NCI-H345 (cell line): ENCODE measurements around the gene GNG12.
"Not testable (repeated sequence)": the region's sequence is repeated elsewhere in the genome, so short reads cannot be mapped to it uniquely, and the experiment has no call there.

Source experiments
- DNase-seq: peaks from one replicate; lab custom pipeline; 2025; lab: John Stamatoyannopoulos, UW

Gene GNG12

GRCh38 chr1:67733681-67734322 lies 99.5 kb downstream of the GNG12 start:
- no peak for DNase-seq

DNA sequence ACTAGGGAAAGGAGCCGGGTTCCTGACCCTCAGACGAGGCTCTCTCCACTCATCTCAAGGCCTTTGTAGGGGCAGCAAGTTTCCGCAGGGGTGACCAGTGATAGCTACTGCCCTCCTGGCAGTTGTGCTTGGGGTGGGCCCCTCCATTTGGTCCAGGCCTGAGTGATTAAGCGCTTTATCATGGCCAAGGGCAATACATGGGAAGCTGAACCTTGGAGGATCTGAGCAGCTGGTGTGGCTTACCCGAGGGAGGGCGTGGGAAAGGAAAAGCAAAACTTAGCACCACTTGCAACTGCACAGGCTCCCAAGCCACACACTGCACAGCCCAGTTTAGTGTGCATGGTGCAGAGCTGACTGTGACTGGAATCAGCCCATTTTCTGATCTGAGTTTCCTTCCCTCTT lies 100.5 kb downstream of the GNG12 start:
- DNase-seq, result no peak

DNA sequence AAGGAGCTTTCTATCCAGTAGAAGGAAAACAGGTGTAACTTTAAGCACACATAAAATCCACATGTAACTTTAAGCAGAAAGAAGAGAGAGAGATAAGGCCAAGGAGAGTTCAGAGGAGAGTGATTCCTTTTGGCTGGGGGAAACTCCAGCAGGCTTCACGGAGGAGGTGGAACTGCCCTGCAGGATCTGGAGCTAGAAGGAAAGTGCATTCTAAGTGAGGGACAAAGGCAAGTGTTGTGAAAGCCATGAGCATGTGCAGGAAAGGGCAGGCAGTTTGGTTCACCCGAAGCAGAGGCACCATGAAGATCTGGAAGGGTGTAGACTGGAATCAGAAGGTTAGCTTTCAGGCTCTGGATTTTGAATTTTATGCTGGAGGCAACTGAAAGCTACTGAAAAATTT lies 101.9 kb downstream of the GNG12 start:
- no peak for DNase-seq

- DNase-seq, result not testable (repeated sequence)
Observed at GRCh38 chr1:67730312-67730711, 103.0 kb downstream of the GNG12 start.

DNA sequence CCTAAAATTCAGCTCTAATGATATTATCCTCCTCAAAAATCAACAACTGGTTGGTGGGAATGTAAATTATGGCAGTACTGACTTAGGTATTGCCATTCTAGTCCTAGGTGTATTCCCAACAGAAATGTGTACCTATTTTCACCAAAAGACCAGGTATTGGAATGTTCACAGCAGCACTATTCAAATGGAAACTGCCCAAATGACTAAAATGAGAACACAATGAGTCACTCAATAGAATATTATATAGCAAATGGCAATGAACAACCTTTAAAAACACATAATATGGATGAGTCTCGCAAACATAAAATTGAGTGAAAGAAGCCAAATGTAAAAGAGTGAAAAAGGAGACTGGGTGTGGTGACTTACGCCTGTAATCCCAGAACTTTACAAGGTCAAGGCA lies 103.4 kb downstream of the GNG12 start:
- DNase-seq, result no peak

GRCh38 chr1:67726224-67726623 lies 107.0 kb downstream of the GNG12 start:
- no peak for DNase-seq

- no peak for DNase-seq
Observed at GRCh38 chr1:67724928-67725560, 108.2 kb downstream of the GNG12 start.

DNA sequence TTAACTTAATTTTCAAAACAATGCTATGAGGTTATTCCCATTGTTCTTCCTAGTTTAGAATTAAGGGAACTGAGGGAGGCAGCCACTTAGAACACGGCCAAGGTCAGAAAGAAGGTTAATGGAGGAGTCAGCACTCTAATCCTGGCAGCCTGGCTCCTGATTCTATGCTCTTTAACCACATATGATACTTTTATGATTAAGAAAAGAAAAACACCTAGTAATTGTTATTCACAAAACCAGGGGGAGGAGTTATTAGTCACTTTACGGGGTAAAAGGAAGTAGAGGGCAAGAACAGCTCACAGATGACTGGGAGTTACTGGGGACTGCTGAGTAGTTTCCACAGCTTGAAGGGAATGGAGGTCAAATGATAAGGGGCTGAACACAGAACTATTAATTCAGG lies 109.6 kb downstream of the GNG12 start:
- no peak for DNase-seq

GRCh38 chr1:67723126-67723525 lies 110.1 kb downstream of the GNG12 start:
- no peak for DNase-seq

- DNase-seq, result no peak
Observed at GRCh38 chr1:67722292-67722944, 110.8 kb downstream of the GNG12 start.

- no peak for DNase-seq
Observed at GRCh38 chr1:67721650-67722291, 111.5 kb downstream of the GNG12 start.

- no peak for DNase-seq
Observed at GRCh38 chr1:67721112-67721511, 112.2 kb downstream of the GNG12 start.

DNA sequence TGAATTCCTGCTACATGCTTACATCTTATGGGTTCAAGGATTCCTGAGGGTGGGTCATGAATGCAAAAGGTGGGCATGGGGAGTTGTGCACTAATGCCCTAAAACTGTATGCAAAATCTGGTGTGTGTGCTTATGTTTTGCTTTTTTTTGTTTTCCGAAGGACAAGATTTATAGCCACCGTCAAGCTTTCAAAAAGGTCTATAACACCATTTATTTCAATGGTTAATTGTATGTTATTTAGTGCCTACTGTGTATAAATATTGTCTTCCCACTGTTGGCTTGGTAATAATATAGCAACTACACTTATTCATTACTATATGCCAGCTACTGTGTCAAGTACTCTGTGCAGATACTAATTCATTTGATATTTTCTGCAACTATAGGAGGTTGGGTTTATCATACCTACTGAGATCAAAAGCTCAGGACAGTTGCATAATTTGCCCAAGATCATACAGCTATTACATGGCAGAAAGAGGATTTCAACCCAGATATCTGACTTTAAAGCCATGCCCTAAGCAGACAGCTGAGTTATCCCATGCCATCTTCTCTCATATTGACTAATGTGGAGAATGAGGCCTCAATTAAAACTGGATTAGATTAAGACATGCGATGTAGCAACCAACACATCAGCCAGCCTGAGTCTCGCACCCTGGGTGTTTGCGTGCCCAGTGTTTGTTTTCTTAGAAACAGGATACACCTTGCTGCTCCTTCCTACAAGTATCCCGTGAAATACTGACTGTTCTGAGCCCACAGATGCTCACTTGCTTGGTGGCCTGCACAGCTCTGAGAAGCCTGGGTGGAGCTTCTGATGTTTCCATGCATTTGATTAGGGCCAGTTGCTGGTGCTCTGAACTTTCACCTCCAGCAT lies 113.7 kb downstream of the GNG12 start:
- no peak for DNase-seq

DNA sequence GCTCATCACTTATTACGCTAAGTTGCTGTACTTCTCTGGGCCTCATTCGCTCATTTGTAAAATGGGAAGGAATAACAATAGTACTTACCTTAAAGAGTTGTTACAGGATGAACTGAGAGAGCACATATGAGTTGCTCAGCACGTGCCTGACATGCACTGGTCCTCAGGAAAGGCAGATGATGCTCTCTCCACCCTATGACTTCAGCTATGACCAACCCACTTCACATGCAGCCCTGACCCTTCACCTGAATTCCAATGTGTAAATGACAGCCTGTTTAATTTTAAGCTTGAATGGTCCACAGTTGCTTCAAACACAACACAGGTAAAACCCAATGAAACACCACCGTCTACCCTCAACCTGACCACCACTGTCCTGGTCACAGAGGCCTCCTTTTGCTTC lies 115.4 kb downstream of the GNG12 start:
- DNase-seq, result no peak

- peak; percentile 25 for DNase-seq
Observed at GRCh38 chr1:67716800-67717199, 116.5 kb downstream of the GNG12 start.

DNA sequence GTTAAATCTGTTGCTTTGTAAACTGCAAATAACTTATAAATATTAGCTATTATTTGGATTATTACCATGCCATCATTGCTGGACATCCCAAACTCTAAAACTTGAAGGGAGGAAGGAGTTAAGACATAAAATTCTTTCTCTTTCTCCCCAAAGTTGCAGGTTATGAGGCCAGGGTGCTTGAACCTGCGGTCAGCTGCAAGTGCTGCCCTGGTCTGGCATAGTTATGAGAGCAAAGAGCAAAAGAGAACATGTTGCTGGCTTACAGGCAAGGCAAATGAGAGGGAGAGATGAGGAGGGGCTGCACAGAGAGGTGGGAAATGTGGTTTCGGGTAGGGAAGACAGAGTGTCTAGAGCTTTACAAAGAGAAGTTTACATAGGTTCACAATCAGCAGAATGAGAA lies 117.4 kb downstream of the GNG12 start:
- DNase-seq, result no peak

DNA sequence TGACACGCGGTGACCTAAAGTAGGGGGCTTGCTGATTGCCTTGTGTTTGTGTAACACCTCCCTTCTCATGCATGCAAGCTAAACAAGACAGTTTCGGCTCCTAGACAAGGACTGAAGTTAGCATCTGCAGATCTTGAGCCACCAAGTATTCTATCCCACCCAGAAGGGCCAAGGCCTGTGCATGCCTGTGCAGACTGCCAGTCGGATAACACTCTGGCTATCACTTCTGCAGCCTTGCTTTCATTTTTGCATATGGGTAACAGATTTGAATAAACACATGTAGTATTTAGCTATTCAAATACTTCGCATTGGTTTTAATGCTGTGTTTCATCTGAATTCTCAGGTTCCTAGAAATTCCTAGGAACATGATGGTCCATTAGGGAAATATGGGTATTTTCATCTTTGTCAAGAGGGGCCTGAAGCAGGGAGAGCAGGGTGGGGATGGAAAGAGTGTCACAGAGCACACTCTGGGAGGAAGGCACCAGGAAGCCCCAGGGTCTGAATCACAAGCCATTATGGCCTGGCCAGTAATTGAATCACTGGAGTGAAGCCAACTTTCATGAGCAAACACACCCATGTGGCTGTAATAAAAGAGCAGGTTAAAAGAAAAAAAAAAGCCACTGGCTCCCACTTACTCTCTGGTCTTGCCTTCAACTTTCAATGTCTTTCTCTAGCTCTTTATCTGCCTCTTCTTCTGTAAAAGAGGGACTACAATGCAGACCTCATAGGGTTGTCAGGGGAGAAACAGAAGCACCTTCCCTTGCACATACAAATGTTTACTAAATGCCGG lies 120.0 kb downstream of the GNG12 start:
- DNase-seq, result peak; percentile 90

- no peak for DNase-seq
Observed at GRCh38 chr1:67711855-67712212, 121.4 kb downstream of the GNG12 start.

- no peak for DNase-seq
Observed at GRCh38 chr1:67711158-67711854, 122.0 kb downstream of the GNG12 start.

DNA sequence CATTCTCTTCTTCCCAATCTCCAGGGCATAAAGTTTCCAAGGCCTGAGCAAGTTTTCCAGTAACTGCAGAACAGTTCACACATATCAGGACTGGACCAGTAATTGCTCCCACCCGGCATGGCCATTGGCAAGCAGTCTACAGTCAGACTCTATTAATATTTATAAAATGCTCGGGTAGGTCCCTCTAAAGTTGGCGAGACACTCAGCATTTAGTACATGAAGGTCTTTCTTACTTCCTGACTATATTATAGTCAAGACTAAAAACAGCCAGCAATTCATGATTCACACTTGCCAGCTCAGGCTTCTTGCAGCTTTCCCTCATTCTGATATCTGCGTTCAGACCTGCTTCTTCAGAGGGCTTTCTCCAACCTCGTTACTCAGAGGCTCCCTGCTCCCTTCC lies 122.8 kb downstream of the GNG12 start:
- DNase-seq, result no peak

- no peak for DNase-seq
Observed at GRCh38 chr1:67708606-67709005, 124.7 kb downstream of the GNG12 start.
